Measurements from ENCODE around the gene KRTAP15-1. TPM values are rescaled to one million over a fixed set of nuclear protein-coding genes. Genes with fewer than 3 reads are reported as not detected.

The KRTAP15-1 gene, protein sequence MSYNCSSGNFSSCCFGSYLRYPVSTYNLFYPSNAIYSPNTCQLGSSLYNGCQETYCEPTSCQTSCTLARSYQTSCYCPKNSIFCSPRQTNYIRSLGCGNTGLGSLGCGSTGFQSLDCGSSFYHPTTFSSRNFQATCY
- total RNA-seq: not detected

DNA sequence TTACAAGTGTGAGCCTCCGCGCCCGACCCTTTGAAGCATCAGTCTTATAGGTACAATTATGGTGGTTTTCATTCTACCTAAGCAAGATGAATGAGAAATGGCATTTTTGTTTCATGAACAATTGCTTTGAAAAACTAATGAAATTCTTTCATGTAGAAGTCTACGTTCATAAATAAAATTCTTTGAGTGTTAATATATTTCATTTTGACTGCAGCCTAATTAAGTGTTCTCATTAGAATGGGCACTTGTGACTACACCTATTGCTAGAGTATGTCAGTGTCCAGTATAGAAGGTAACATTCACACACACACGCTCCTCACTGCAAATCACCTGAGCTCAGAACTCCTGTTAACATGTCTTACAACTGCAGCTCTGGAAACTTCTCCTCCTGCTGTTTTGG lies at the start of gene KRTAP15-1:
TSS of gene KRTAP15-1 (plus strand) at position 301 of the 400 bp plus-strand sequence. CDS start at position 354, 53 bp downstream.
- H3K27me3 Mint-ChIP-seq (ENCODE audit: low read depth): peaks cover 4% of the 10 kb centered on the region
- no peaks in the 10 kb centered on the region for H3K9me3 Mint-ChIP-seq
- H3K36me3 Mint-ChIP-seq (ENCODE audit: insufficient read depth): no peaks in the 10 kb centered on the region
- no peaks in the 10 kb centered on the region for H3K4me1 Mint-ChIP-seq (ENCODE audit: low read depth)
- no peak within 1 kb of the TSS for H3K4me3 Mint-ChIP-seq
- DNase-seq (no peak), ATAC-seq (no peak)

DNA sequence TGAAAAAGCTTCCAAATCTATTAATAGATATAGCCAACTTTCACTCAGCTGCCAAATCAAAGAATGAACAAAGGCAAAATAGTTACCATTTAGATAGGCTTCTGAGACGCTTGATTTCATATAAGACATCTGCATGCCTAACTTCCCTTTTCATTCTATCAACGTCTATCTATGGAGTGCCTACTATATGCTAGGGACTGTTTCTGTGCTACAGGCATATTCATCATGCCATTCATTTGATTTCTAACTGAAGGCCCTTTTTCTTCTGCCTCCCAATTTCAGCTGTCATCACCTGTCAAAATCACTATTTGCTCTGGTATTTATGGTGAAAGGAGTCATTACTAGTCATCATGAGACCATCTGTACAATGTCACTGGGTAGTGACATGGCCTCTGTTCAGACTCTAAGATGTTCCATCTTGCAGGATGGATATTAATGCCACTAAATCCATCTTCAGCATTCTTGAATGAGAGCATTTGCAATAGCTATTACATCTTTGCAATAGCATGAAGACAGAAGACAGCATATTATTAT lies 48.5 kb upstream of the KRTAP15-1 start:
- H3K27me3 Mint-ChIP-seq (ENCODE audit: low read depth): peaks cover 5% of the 10 kb centered on the region
- DNase-seq (no peak), ATAC-seq (no peak)
- H3K4me3 Mint-ChIP-seq: no peak overlapping the region
- H3K36me3 Mint-ChIP-seq (ENCODE audit: insufficient read depth): no peaks in the 10 kb centered on the region
- H3K4me1 Mint-ChIP-seq (ENCODE audit: low read depth): no peaks in the 10 kb centered on the region
- H3K9me3 Mint-ChIP-seq: no peaks in the 10 kb centered on the region

DNA sequence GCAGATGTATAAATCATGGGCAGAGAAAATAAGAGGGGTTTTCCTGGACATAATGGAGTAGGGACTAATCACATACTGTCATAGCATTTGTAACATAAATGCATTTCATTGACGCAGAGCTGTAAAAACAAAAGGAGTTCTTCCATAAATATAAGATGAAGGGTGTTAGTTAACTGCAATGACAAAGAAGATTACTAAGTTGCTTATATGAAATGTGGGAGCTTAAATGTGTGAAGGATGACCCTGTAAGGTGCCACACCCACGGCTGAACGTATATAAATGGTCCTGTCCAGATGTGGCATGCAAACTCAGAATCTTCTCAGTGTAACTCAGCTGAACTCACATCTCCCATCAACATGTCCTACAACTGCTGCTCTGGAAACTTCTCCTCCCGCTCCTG lies 44.3 kb upstream of the KRTAP15-1 start, which contains the start of gene KRTAP13-1:
TSS of gene KRTAP13-1 (plus strand) at position 301 of the 400 bp plus-strand sequence. CDS start at position 357, 56 bp downstream.
- Mint-ChIP-seq H3K4me3 (no peak within 1 kb of the TSS), H3K27me3 (ENCODE audit: low read depth) (peaks cover 11% of the 10 kb centered on the region), H3K4me1 (ENCODE audit: low read depth) (no peaks in the 10 kb centered on the region), H3K36me3 (ENCODE audit: insufficient read depth) (no peaks in the 10 kb centered on the region), H3K9me3 (no peaks in the 10 kb centered on the region)
- no peak for DNase-seq
- ATAC-seq: no peak

DNA sequence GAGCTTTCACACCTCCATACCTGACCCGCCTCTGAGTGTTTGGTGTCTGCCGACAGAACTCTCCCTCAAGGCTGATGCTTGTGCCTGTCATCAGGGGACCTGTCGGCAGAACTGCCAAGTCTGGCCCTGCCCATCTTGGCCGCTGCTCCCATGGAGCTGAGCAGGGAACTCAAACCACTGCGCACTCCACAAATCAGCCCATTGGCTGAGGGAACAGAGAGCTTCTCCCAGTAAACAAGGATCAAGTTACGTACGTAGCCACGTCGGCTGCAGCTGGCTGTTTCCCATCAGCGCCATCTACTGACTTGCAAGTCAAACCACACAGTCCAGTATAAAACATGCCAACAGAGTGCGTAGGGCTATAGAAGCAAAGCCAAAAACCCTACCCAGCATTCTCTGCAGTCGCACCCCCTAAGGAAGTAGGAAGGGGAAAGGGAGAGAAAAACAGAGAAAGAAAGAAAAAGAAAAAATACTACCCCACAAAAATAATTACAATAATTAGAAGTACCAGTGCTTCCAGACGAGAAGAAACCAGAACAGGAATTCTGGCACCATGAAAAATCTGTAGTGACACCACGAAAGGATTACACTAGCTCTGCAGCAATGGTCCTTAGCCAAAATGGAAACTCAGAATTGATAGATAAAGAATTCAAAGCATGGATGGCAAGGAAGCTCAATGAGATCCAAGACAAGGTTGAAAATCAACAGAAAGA lies 31.1 kb upstream of the KRTAP15-1 start:
- H3K36me3 Mint-ChIP-seq (ENCODE audit: insufficient read depth): no peaks in the 10 kb centered on the region
- ATAC-seq (no peak), DNase-seq (no peak)
- H3K9me3 Mint-ChIP-seq: peaks cover 11% of the 10 kb centered on the region
- peaks cover 10% of the 10 kb centered on the region for H3K27me3 Mint-ChIP-seq (ENCODE audit: low read depth)
- H3K4me3 Mint-ChIP-seq: no peak overlapping the region
- H3K4me1 Mint-ChIP-seq (ENCODE audit: low read depth): no peaks in the 10 kb centered on the region

DNA sequence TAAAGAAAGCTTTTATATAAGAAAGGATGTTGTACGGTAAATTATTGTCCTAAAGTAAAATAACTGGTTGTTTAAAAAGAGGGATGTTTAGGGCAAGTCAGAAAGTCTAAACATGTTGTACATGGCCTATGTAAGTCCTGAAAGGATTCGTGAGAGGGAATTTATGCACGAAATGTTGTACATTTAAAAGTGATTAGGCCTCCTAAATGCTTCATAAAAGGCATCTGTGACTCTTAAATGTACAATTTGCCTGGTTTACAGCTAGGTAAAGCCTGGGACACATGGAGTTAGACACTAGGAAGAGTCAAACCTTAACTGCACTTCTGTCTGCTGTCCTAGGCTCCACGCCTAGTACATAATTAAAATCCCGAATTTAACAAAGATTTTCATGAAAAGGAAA lies 24.1 kb upstream of the KRTAP15-1 start:
- Mint-ChIP-seq H3K4me1 (ENCODE audit: low read depth) (no peaks in the 10 kb centered on the region), H3K4me3 (no peak overlapping the region), H3K36me3 (ENCODE audit: insufficient read depth) (no peaks in the 10 kb centered on the region), H3K27me3 (ENCODE audit: low read depth) (no peaks in the 10 kb centered on the region), H3K9me3 (no peaks in the 10 kb centered on the region)
- DNase-seq: no peak
- no peak for ATAC-seq

DNA sequence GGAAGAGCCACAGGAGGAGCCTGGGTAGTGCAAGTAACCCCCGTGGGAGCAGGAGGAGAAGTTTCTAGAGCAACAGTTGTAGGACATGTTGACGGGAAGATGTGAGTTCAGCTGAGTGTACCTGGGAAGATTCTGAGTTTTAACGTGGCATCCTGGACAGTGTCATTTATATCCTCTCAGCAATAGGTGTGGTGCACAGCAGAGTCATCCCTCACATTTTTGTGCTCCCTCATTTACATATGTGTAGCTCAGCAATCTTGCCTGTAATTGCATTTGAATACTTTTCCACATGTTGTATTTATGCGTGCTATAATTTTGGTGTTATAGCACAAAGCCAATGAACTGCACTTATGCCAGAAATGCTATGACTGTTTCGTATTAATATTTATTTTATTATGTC lies 14.2 kb upstream of the KRTAP15-1 start, which contains the start of gene KRTAP13-3:
TSS of gene KRTAP13-3 (minus strand) at position 101 of the 400 bp plus-strand sequence. CDS start at position 87, 14 bp downstream.
- Mint-ChIP-seq H3K4me1 (ENCODE audit: low read depth) (no peaks in the 10 kb centered on the region), H3K9me3 (no peaks in the 10 kb centered on the region), H3K36me3 (ENCODE audit: insufficient read depth) (no peaks in the 10 kb centered on the region), H3K27me3 (ENCODE audit: low read depth) (no peaks in the 10 kb centered on the region), H3K4me3 (no peak within 1 kb of the TSS)
- ATAC-seq (no peak), DNase-seq (no peak)

DNA sequence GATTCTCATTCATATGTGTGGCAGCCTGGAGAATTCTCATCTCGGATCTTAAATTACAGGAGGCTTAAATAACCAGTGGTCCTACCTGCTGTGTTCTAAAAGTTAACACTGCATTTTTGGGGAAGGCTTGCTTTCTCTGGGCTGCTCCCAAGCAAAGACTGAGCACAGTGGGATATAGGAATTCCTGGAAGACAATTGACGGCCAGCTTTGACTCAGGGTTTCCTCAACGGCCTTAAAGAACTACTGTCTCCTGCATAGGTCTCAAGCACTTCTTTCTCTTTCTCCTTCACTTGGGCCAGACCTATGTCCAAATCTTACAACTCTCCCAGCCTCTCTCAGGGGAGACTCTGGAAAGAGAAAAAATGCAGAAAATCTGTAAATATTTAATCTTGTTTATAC lies 13.3 kb upstream of the KRTAP15-1 start:
- Mint-ChIP-seq H3K4me1 (ENCODE audit: low read depth) (no peaks in the 10 kb centered on the region), H3K36me3 (ENCODE audit: insufficient read depth) (no peaks in the 10 kb centered on the region), H3K4me3 (no peak overlapping the region), H3K27me3 (ENCODE audit: low read depth) (no peaks in the 10 kb centered on the region), H3K9me3 (no peaks in the 10 kb centered on the region)
- ATAC-seq (no peak), DNase-seq (no peak)

DNA sequence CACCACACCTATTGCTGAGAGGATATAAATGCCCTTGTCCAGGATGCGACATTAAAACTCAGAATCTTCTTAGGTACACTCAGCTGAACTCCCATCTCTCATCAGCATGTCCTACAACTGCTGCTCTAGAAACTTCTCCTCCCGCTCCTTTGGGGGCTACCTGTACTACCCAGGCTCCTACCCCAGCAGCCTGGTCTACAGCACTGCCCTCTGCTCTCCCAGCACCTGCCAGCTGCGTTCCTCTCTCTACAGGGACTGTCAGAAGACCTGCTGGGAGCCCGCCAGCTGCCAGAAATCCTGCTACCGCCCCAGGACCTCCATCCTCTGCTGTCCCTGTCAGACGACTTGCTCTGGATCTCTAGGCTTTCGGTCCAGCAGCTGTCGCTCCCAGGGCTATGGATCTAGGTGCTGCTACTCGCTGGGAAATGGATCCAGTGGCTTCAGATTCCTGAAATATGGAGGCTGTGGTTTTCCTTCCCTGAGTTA lies 9.9 kb upstream of the KRTAP15-1 start, which contains the start of gene KRTAP13-4:
TSS of gene KRTAP13-4 (plus strand) at position 51 of the 486 bp plus-strand sequence. CDS start at position 107, 56 bp downstream.
- no peak for ATAC-seq
- no peaks in the 10 kb centered on the region for H3K9me3 Mint-ChIP-seq
- no peak for DNase-seq
- no peak within 1 kb of the TSS for H3K4me3 Mint-ChIP-seq
- H3K27me3 Mint-ChIP-seq (ENCODE audit: low read depth): peaks cover 4% of the 10 kb centered on the region
- H3K36me3 Mint-ChIP-seq (ENCODE audit: insufficient read depth): no peaks in the 10 kb centered on the region
- H3K4me1 Mint-ChIP-seq (ENCODE audit: low read depth): no peaks in the 10 kb centered on the region

DNA sequence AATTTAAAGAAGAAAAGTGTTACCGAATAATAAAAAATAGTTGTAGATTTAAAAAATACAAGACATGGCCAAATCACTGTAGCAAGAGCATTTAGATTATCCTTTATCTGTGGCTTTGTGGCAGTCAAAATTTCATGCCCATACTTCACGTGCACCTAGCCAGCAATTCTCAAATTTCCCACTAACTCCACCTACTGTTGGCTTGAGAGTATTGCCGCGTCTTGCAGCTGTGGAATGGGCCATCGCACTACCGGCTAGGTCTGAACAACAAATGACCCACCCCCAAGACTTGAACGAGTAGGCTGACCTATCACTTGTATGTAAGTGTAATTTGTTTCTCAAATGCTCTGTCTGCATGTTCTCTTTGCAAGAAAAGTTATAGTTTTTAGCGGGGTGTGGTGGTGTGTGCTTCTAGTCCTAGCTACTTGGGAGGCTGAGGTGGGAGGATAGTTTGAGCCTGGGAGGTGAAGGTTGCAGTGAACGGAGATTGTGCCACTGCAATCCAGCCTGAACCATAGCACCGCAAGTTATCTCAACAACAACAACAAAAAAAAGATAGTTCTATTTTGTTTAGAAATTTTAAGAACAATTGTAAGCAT lies 5.9 kb upstream of the KRTAP15-1 start:
- Mint-ChIP-seq H3K4me1 (ENCODE audit: low read depth) (no peaks in the 10 kb centered on the region), H3K4me3 (no peak overlapping the region), H3K9me3 (no peaks in the 10 kb centered on the region), H3K27me3 (ENCODE audit: low read depth) (peaks cover 7% of the 10 kb centered on the region), H3K36me3 (ENCODE audit: insufficient read depth) (no peaks in the 10 kb centered on the region)
- DNase-seq (no peak), ATAC-seq (peak in 1 of 2 donors; percentile 60)

DNA sequence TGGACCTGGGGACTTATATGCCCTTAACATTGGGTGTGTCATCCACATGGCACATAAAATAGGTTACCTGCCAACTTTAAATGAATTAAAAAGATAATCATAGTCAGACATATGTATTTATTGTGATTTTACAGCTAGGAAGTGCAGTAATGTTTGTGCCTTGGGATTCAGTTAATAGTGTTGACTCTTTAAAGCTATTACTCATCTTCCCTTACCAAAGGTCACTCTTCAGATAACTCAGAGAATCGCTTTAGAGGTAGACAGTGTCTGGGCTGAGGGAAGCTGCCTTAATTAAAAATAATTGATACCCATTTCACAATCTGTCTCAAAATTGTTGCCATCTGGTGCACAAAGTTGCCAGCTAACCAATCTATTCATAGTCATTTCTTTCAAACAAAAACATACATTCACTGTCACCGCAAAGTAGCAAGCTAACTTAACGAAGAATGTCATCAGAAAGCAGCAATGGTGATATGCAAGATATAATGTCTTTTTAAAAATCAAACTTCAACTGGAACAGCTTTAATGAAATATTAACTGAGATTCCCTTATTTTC lies 3.0 kb upstream of the KRTAP15-1 start:
- Mint-ChIP-seq H3K4me3 (no peak overlapping the region), H3K9me3 (no peaks in the 10 kb centered on the region), H3K27me3 (ENCODE audit: low read depth) (peaks cover 7% of the 10 kb centered on the region), H3K4me1 (ENCODE audit: low read depth) (no peaks in the 10 kb centered on the region), H3K36me3 (ENCODE audit: insufficient read depth) (no peaks in the 10 kb centered on the region)
- ATAC-seq (no peak), DNase-seq (no peak)

DNA sequence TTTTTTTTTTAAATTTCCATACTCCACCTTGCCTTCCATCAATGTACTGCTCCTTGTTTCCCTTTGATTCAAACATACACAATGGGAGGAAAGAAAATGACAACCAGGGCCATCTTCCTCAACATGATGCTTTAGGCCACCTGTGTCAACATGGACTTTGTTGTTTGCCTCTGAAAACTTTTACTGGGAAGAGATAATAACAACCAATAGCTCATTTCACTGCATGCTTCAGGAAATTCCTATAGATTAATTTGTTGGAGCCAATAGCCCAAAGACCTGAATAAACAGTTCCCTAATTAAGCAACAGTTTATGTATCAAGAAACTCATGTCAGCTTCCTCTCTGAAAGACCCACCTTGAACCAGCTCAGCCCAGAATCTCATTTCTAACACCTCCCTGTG lies 3.2 kb downstream of the KRTAP15-1 start:
- H3K27me3 Mint-ChIP-seq (ENCODE audit: low read depth): peaks cover 2% of the 10 kb centered on the region
- DNase-seq (no peak), ATAC-seq (no peak)
- H3K9me3 Mint-ChIP-seq: no peaks in the 10 kb centered on the region
- no peaks in the 10 kb centered on the region for H3K36me3 Mint-ChIP-seq (ENCODE audit: insufficient read depth)
- no peaks in the 10 kb centered on the region for H3K4me1 Mint-ChIP-seq (ENCODE audit: low read depth)
- no peak overlapping the region for H3K4me3 Mint-ChIP-seq

DNA sequence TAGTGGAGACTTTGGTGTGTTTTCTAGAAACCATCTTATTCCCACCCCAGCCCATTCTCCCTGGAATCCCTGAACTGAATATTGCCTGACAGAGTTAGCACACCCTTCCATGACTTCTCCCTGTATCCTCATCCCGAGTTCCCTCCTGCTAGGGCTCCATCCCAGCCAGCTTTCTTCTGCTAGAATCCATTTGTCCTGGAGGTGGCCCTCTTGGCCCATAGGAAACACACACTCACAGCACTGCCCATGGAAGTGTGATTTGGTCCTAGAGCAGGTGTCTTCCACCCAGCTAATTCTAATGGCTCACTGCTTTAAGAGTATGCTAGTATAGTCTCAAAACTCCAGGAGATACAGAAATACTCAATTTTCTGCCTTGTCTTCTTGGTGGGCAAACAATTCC lies 4.1 kb downstream of the KRTAP15-1 start:
- ATAC-seq: no peak
- DNase-seq: no peak
- Mint-ChIP-seq H3K9me3 (no peaks in the 10 kb centered on the region), H3K4me1 (ENCODE audit: low read depth) (no peaks in the 10 kb centered on the region), H3K27me3 (ENCODE audit: low read depth) (peaks cover 2% of the 10 kb centered on the region), H3K4me3 (no peak overlapping the region), H3K36me3 (ENCODE audit: insufficient read depth) (no peaks in the 10 kb centered on the region)

DNA sequence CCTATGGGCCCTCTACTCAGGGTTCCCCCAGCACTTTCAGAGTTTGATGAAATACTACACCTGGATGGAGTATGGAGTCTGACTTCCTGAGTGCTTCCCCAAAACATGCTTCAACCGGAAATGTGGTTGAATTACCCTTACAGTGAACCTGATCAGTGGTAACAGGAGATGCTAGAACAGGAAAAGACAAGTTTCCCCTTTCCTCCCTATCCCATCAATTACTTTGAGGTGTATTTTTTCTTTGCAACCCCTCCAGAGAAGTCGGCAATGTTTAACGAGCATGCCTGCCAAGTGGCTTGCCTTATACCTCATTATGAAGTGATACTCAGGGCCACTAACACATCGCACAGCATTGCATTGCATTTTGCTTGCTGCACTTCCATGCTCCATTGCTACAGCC lies 7.0 kb downstream of the KRTAP15-1 start:
- peaks cover 2% of the 10 kb centered on the region for H3K27me3 Mint-ChIP-seq (ENCODE audit: low read depth)
- H3K4me1 Mint-ChIP-seq (ENCODE audit: low read depth): no peaks in the 10 kb centered on the region
- H3K9me3 Mint-ChIP-seq: no peaks in the 10 kb centered on the region
- no peak for DNase-seq
- H3K36me3 Mint-ChIP-seq (ENCODE audit: insufficient read depth): no peaks in the 10 kb centered on the region
- no peak overlapping the region for H3K4me3 Mint-ChIP-seq
- ATAC-seq: no peak

DNA sequence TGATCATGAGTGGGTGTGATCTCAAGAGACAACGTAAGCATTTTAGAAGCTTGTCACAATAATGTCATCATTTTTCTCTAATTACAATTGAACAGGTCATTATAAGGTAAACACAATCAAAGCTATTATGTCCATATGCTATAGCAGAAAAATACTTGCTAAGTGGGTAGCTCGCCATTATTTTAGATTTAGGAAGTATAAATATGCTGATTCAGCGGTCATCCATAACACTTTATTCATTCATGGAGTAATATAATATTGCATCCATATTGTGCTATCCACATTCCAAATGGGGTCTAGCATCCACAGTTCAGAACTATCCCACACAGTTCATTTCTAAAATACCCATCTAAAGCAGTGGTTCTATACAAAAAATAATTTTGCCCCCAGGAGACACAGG lies 8.4 kb downstream of the KRTAP15-1 start:
- no peak overlapping the region for H3K4me3 Mint-ChIP-seq
- H3K4me1 Mint-ChIP-seq (ENCODE audit: low read depth): no peaks in the 10 kb centered on the region
- H3K36me3 Mint-ChIP-seq (ENCODE audit: insufficient read depth): no peaks in the 10 kb centered on the region
- H3K27me3 Mint-ChIP-seq (ENCODE audit: low read depth): peaks cover 2% of the 10 kb centered on the region
- ATAC-seq (no peak), DNase-seq (no peak)
- H3K9me3 Mint-ChIP-seq: no peaks in the 10 kb centered on the region

All from activated T-cell treated with anti-CD3 and anti-CD28 coated beads, Interleukin-2, amount 50 U/mL, for 4 hours (primary cell).